Activated naive CD8-positive, alpha-beta T cell (primary cell): ENCODE results near the gene AP5B1.
A peak's percentile ranks its signal among the peaks of the same experiment; 100 is the strongest.

Experiments used
- H3K27ac Mint-ChIP-seq: one replicate; pipeline ENCODE4 v1.8.0; 2021; ENCODE audit warnings: mixed read lengths
- H3K27me3 Mint-ChIP-seq: one replicate; pipeline ENCODE4 v1.8.0; 2021; ENCODE audit warnings: mixed read lengths
- H3K36me3 Mint-ChIP-seq: one replicate; pipeline ENCODE4 v1.8.0; 2021; ENCODE audit warnings: mixed read lengths
- H3K4me1 Mint-ChIP-seq: one replicate; pipeline ENCODE4 v1.8.0; 2021; ENCODE audit warnings: low read depth, mixed read lengths
- H3K4me3 Mint-ChIP-seq: one replicate; pipeline ENCODE4 v1.8.0; 2021; ENCODE audit warnings: mild to moderate bottlenecking, mixed read lengths
- H3K9me3 Mint-ChIP-seq: one replicate; pipeline ENCODE4 v1.8.0; 2021; ENCODE audit warnings: low read depth, mixed read lengths

The AP5B1 gene

GRCh38 chr11:65790902-65791650 is 10.3 kb upstream of the AP5B1 start:
- Mint-ChIP-seq H3K27me3 (peaks cover 11% of the 10 kb centered on the region), H3K27ac (no peak overlapping the region), H3K9me3 (no peaks in the 10 kb centered on the region), H3K36me3 (no peaks in the 10 kb centered on the region), H3K4me1 (peaks cover 7% of the 10 kb centered on the region), H3K4me3 (no peak overlapping the region)

- H3K4me3 Mint-ChIP-seq = no peak overlapping the region
- H3K27me3 Mint-ChIP-seq = peaks cover 11% of the 10 kb centered on the region
Measured at GRCh38 chr11:65790104-65790901, 9.5 kb upstream of the AP5B1 start.

GRCh38 chr11:65789230-65790103 is 8.7 kb upstream of the AP5B1 start:
- Mint-ChIP-seq H3K4me1 (peaks cover 17% of the 10 kb centered on the region), H3K4me3 (no peak overlapping the region), H3K9me3 (no peaks in the 10 kb centered on the region), H3K36me3 (no peaks in the 10 kb centered on the region), H3K27me3 (peaks cover 11% of the 10 kb centered on the region), H3K27ac (no peak overlapping the region)

More at GRCh38 chr11:65790104-65790901, 9.5 kb upstream of the AP5B1 start:
- no peak overlapping the region for H3K27ac Mint-ChIP-seq
- H3K4me1 Mint-ChIP-seq = peaks cover 13% of the 10 kb centered on the region
- H3K9me3 Mint-ChIP-seq = no peaks in the 10 kb centered on the region
- H3K36me3 Mint-ChIP-seq = no peaks in the 10 kb centered on the region

GRCh38 chr11:65788821-65789220 is 8.0 kb upstream of the AP5B1 start:
- Mint-ChIP-seq H3K4me3 (no peak overlapping the region), H3K27me3 (peaks cover 11% of the 10 kb centered on the region), H3K36me3 (no peaks in the 10 kb centered on the region)

GRCh38 chr11:65787649-65788622 is 7.2 kb upstream of the AP5B1 start:
- Mint-ChIP-seq H3K4me1 (peaks cover 17% of the 10 kb centered on the region), H3K4me3 (peak overlapping the region; percentile 81), H3K27me3 (peaks cover 13% of the 10 kb centered on the region), H3K9me3 (no peaks in the 10 kb centered on the region), H3K27ac (no peak overlapping the region), H3K36me3 (no peaks in the 10 kb centered on the region)

More at GRCh38 chr11:65788821-65789220, 8.0 kb upstream of the AP5B1 start:
- Mint-ChIP-seq H3K4me1 (peaks cover 17% of the 10 kb centered on the region), H3K9me3 (no peaks in the 10 kb centered on the region), H3K27ac (no peak overlapping the region)

- Mint-ChIP-seq H3K4me3 (peak within 1 kb of the TSS; percentile 81), H3K27ac (no peak within 1 kb of the TSS), H3K9me3 (no peaks in the 10 kb centered on the region), H3K36me3 (no peaks in the 10 kb centered on the region), H3K27me3 (peaks cover 14% of the 10 kb centered on the region), H3K4me1 (peaks cover 17% of the 10 kb centered on the region)
Measured at GRCh38 chr11:65786786-65787636, 6.2 kb upstream of the AP5B1 start, which contains the start of gene OVOL1. Gene OVOL1, plus strand, starts transcription at chr11:65787063. Its CDS starts 311 bp downstream, at chr11:65787374.

- no peaks in the 10 kb centered on the region for H3K36me3 Mint-ChIP-seq
- H3K4me1 Mint-ChIP-seq = peaks cover 17% of the 10 kb centered on the region
- no peak overlapping the region for H3K27ac Mint-ChIP-seq
- H3K9me3 Mint-ChIP-seq = no peaks in the 10 kb centered on the region
- H3K4me3 Mint-ChIP-seq = peak overlapping the region; percentile 46
- peaks cover 14% of the 10 kb centered on the region for H3K27me3 Mint-ChIP-seq
Measured at GRCh38 chr11:65786008-65786785, 5.4 kb upstream of the AP5B1 start.

- H3K27ac Mint-ChIP-seq = no peak overlapping the region
- H3K9me3 Mint-ChIP-seq = no peaks in the 10 kb centered on the region
- H3K36me3 Mint-ChIP-seq = no peaks in the 10 kb centered on the region
- peaks cover 11% of the 10 kb centered on the region for H3K27me3 Mint-ChIP-seq
- H3K4me1 Mint-ChIP-seq = peaks cover 17% of the 10 kb centered on the region
- peak overlapping the region; percentile 46 for H3K4me3 Mint-ChIP-seq
Measured at GRCh38 chr11:65785319-65786007, 4.7 kb upstream of the AP5B1 start.

GRCh38 chr11:65782816-65783228 is 2.0 kb upstream of the AP5B1 start:
- no peaks in the 10 kb centered on the region for H3K36me3 Mint-ChIP-seq
- H3K4me1 Mint-ChIP-seq = peaks cover 12% of the 10 kb centered on the region
- peaks cover 2% of the 10 kb centered on the region for H3K27me3 Mint-ChIP-seq
- H3K9me3 Mint-ChIP-seq = no peaks in the 10 kb centered on the region
- H3K27ac Mint-ChIP-seq = no peak overlapping the region
- peak overlapping the region; percentile 44 for H3K4me3 Mint-ChIP-seq

- Mint-ChIP-seq H3K9me3 (no peaks in the 10 kb centered on the region), H3K27me3 (peaks cover 2% of the 10 kb centered on the region), H3K36me3 (no peaks in the 10 kb centered on the region), H3K4me3 (peak overlapping the region; percentile 46), H3K27ac (no peak overlapping the region), H3K4me1 (peaks cover 12% of the 10 kb centered on the region)
Measured at GRCh38 chr11:65781962-65782815, 1.4 kb upstream of the AP5B1 start.

- Mint-ChIP-seq H3K9me3 (no peaks in the 10 kb centered on the region), H3K4me3 (peak overlapping the region; percentile 27), H3K27ac (no peak overlapping the region), H3K36me3 (no peaks in the 10 kb centered on the region), H3K4me1 (peaks cover 20% of the 10 kb centered on the region), H3K27me3 (peaks cover 2% of the 10 kb centered on the region)
Measured at GRCh38 chr11:65781152-65781961, 581 bp upstream of the AP5B1 start.
